Measurements from ENCODE around the gene AKR1D1.

Gene AKR1D1

GRCh38 chr7:138158739-138159528, 82.7 kb downstream of the AKR1D1 start:
- H3K27ac ChIP-seq: no peak overlapping the region
- TF ChIP-seq CTCF (conservative IDR thresholded peaks at IDR 0.05) (no peak), ZFX (IDR thresholded peaks at IDR 0.05) (no peak)

GRCh38 chr7:138161600-138162081, 85.4 kb downstream of the AKR1D1 start:
- H3K27ac ChIP-seq: no peak overlapping the region
- TF ChIP-seq ZFX (IDR thresholded peaks at IDR 0.05): no peak
- TF ChIP-seq CTCF (conservative IDR thresholded peaks at IDR 0.05): peak; percentile 92

GRCh38 chr7:138162236-138162635, 86.0 kb downstream of the AKR1D1 start:
- no peak for TF ChIP-seq CTCF (conservative IDR thresholded peaks at IDR 0.05)
- no peak for TF ChIP-seq ZFX (IDR thresholded peaks at IDR 0.05)
- no peak overlapping the region for H3K27ac ChIP-seq

- H3K27ac ChIP-seq: no peak overlapping the region
- TF ChIP-seq ZFX (IDR thresholded peaks at IDR 0.05): no peak
- TF ChIP-seq CTCF (conservative IDR thresholded peaks at IDR 0.05): no peak
Measured at GRCh38 chr7:138163800-138164199, 87.5 kb downstream of the AKR1D1 start.

- H3K27ac ChIP-seq: no peak overlapping the region
- TF ChIP-seq ZFX (IDR thresholded peaks at IDR 0.05) (no peak), CTCF (conservative IDR thresholded peaks at IDR 0.05) (no peak)
Measured at GRCh38 chr7:138164804-138165203, 88.5 kb downstream of the AKR1D1 start.

- TF ChIP-seq CTCF (conservative IDR thresholded peaks at IDR 0.05) (no peak), ZFX (IDR thresholded peaks at IDR 0.05) (no peak)
- H3K27ac ChIP-seq: no peak overlapping the region
Measured at GRCh38 chr7:138166681-138167080, 90.4 kb downstream of the AKR1D1 start.

GRCh38 chr7:138167222-138167621, 91.0 kb downstream of the AKR1D1 start:
- TF ChIP-seq ZFX (IDR thresholded peaks at IDR 0.05) (no peak), CTCF (conservative IDR thresholded peaks at IDR 0.05) (no peak)
- no peak overlapping the region for H3K27ac ChIP-seq

Data from C4-2B (cell line).